HG03175 (cell line): ENCODE results near the gene MIA3.
"Not testable (repeated sequence)": the region's sequence is repeated elsewhere in the genome, so short reads cannot be mapped to it uniquely, and the experiment has no call there.

ENCODE experiments used
- ATAC-seq: cut with Tn5 transposase; IDR thresholded peaks from one replicate; pipeline ENCODE4 v1.9.1; 2021; ENCODE audit warnings: mild to moderate bottlenecking, moderate library complexity; ENCODE audit not compliant: unreplicated experiment

Gene MIA3

GRCh38 chr1:222656391-222657155 is 38.7 kb downstream of the MIA3 start:
- ATAC-seq = no peak

- no peak for ATAC-seq
Observed at GRCh38 chr1:222657899-222658298, 40.0 kb downstream of the MIA3 start.

GRCh38 chr1:222663431-222663934 is 45.6 kb downstream of the MIA3 start:
- no peak for ATAC-seq

- no peak for ATAC-seq
Observed at GRCh38 chr1:222665964-222666363, 48.1 kb downstream of the MIA3 start.

- not testable (repeated sequence) for ATAC-seq
Observed at GRCh38 chr1:222668184-222668583, 50.3 kb downstream of the MIA3 start.

- ATAC-seq = not testable (repeated sequence)
Observed at GRCh38 chr1:222669107-222669506, 51.2 kb downstream of the MIA3 start.

DNA sequence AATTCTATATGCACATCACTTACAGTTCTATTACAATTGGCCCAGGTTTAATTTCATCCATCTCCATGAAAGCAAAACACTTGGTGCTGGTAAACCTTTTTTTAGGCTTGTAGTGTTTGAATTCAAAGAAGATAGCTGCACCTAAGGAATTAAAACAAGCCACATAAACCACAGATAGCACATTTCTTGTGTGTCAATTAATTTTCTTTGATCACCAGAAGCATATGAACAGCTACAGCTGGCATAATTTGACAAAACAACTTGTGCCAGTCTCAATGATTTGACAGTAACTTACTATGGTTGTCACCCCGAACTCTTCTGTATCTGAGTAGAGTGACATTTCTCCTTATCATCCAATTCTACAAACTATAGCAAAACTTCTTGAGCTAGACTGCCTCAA is 52.2 kb downstream of the MIA3 start:
- no peak for ATAC-seq

- no peak for ATAC-seq
Observed at GRCh38 chr1:222680080-222680479, 62.2 kb downstream of the MIA3 start.

- ATAC-seq = no peak
Observed at GRCh38 chr1:222691016-222691415, 73.1 kb downstream of the MIA3 start.

DNA sequence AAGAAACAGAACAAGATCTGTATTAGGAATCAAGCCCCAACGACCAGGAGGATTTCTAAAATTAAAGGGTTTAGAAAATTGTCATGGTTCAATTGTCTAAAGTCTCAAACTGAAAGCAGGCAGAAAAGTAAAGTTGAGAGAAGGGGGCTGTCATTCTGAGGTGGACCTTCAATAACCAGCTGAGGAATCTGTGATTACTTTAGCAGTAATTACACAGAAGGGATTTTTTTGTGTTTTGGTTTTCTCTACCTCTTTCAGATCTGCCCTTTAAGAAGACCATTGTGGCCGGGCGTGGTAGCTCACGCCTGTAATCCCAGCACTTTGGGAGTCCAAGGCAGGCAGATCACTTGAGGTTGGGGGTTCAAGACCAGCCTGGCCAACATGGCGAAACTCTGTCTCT is 77.0 kb downstream of the MIA3 start:
- ATAC-seq = no peak

DNA sequence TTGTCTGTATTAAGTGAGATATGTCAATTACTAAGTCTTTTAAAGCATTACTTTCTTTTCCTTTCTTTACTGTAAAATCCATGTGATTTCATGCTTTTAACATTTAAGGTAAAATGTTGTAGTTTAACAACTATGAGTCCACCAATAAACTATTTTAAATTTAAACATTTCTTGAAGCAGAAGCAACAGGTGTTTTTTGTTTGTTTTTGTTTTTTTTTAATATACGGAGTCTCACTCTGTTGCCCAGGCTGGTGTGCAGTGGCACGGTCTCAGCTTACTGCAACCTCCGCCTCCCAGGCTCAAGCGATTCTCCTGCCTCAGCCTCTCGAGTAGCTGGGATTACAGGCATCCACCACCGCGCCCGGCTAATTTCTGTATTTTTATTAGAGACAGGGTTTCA is 78.8 kb downstream of the MIA3 start:
- ATAC-seq = no peak

DNA sequence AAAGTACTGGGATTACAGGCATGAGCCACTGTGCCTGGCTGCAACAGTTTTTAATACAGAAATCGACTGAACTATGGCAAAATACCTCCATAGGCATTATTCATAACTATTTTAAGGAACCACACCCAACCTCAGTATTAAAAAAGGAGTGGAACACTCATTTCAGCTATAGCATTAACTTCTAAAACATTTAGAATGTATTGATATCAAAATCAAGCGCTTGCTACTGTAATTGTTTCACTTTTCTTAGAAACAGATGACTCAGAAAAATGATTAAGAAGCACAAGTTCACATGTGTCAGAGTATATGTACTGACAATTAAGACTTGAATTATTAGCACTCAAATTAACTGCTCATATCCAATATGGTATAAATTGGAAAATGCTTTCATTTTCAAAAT is 79.3 kb downstream of the MIA3 start:
- ATAC-seq = no peak

- ATAC-seq = no peak
Observed at GRCh38 chr1:222697826-222698225, 79.9 kb downstream of the MIA3 start.

GRCh38 chr1:222702210-222702609 is 84.3 kb downstream of the MIA3 start:
- ATAC-seq = no peak

DNA sequence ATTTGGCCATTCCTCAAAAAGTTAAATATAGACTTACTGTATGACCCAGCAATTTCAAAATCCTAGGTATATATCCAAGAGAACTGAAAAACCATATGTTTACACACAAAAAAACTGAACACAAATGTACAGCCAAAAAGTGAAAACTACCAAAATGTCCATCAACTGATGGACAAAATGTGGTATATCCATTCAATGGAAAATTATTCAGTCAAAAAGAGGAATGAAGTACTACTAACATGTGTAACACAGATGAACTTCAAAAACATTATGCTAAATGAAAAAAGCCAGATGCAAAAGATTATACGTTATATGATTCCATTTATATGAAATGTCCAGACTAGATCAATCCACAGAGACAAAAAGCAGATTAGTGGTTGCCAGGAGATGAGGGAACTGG is 86.4 kb downstream of the MIA3 start:
- no peak for ATAC-seq

DNA sequence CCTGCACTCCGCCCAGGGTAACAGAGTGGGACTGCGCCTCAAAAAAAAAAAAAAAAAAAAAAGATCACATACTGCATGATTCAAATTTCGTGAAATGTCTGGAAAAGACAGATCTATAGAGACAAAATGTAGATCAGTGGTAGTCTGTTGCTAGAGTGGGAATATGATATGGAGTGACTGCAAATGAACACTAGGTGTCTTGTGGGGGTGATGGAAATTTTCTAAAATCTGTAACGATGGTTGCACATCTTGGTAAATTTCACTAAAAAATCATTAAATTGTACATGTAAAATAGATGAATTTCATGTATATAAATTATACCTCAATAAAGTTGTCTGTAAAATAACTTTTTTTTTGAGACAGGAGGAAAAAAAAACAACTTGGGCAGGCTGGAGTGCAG is 88.9 kb downstream of the MIA3 start:
- ATAC-seq = no peak

- ATAC-seq = no peak
Observed at GRCh38 chr1:222709700-222710153, 91.8 kb downstream of the MIA3 start.

DNA sequence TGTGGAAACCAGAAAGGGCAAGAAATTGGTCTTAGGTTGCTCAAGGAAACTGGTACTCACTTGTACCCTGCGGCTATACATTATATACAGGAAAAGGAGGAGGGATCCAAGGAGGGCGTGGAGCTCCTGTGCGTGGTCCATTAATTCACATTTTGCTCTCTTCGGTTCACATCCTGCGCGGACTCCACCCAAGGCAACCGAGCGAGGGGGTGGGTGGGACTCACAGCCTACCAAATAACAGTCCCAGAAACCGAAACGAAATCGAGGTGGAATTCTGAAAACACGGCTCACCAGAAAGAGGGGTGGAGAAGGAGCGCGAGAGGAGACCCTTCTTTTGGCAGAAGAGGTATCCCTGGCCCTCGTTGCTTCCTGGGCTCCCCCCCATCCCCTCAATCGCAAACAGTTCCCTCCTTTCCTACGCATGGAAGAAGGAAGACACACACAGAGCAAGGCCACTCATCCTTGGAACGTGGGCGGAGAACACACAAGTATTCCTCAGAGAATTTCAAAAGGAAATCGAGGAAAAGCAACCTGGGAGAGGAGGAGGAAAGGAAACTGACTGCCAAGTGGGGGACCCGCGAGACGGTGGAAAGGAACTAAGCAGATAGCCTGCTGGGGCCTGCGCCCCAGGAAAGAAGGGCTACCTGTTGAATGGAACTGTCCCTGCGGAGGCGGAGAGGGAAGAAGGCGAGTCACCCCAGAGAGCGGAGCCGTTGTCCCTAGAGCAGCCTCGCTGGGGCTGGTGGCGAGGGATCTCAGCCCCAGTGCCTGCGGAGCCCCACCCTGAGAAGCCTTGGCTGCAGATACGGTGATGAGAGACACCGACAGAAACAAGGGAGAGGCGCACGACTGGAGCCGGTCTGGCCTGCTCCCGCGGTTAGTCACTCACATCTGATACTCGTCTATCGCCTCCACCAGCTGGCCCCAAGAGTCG is 93.7 kb downstream of the MIA3 start:
- ATAC-seq = peak; percentile 40

- peak; percentile 84 for ATAC-seq
Observed at GRCh38 chr1:222712253-222713090, 94.6 kb downstream of the MIA3 start, which contains the start of the genes AIDA and BROX. Gene AIDA (minus strand): TSS chr1:222712491. CDS start chr1:222712317, 174 bp downstream. Gene BROX (plus strand): TSS chr1:222712564. CDS start chr1:222715700, 3,136 bp downstream.

GRCh38 chr1:222713091-222713961 is 95.4 kb downstream of the MIA3 start:
- ATAC-seq = peak; percentile 61
